Motor neuron (in vitro differentiated cells): ENCODE data around the gene CTU1. TPM values are rescaled to one million over a fixed set of nuclear protein-coding genes. Genes with fewer than 3 reads are reported as not detected.

Source experiments
- ATAC-seq, 8 experiments: fragments of 200-7000 bp; cut with Tn5 transposase; replicated peaks in 6 of 8; 2 replicates each; pipeline ENCODE4 v1.8.0; 2021; ENCODE audit warnings: mild to moderate bottlenecking in 8 of 8, moderate library complexity in 8 of 8
- H3K27ac ChIP-seq, 2 donors: fragments of 250-450 bp; sonication (Bioruptor Pico); 2 replicates each; pipeline ENCODE4 v1.9.0; 2021; ENCODE audit warnings: antibody characterized with exemption in 2 of 2, mild to moderate bottlenecking in 2 of 2, moderate library complexity in 1 of 2
- H3K4me1 ChIP-seq, 2 donors: fragments of 250-450 bp; sonication (Bioruptor Pico); replicated peaks in 1 of 2; 2 replicates each; pipeline ENCODE4 v1.6.1; 2021; ENCODE audit warnings: antibody characterized with exemption in 2 of 2, mild to moderate bottlenecking in 2 of 2, moderate library complexity in 1 of 2
- H3K4me3 ChIP-seq, 5 donors: fragments of 250-450 bp; sonication (Bioruptor Pico); 2 replicates each; pipeline ENCODE4 v1.9.0; 2021; ENCODE audit warnings: antibody characterized with exemption in 5 of 5, mild to moderate bottlenecking in 5 of 5, moderate library complexity in 4 of 5
- WGBS, 10 experiments: fragments of 450-650 bp; shearing (Covaris generic); methylation state at CpG; one replicate each; pipeline ENCODE4 v1.0.0; 2022; 5-methylcytosine and 5-hydroxymethylcytosine counted together
- in situ Hi-C, 9 experiments: fragments of 400-800 bp; cut with MboI; loops; one replicate each; pipeline ENCODE4 v1.15.0; 2021; ENCODE audit warnings: low sequenced_read_pairs in 9 of 9, low pct_unique_long_range_greater_than_20kb in 2 of 9; ENCODE audit not compliant: unreplicated experiment in 9 of 9
- total RNA-seq, 8 experiments: library from RNA; unstranded; fragments of 300-600 nt; gene quantifications; 2 replicates each; pipeline versions ENCODE4 v1.2.3 to v1.2.4, GENCODE V29; 2022

The CTU1 gene
- total RNA-seq, 8 experiments from 2014 or later, result 1.7 to 4.0 (median 2.5) TPM

- no peaks in the 10 kb centered on the region for H3K4me1 ChIP-seq
- H3K27ac ChIP-seq, result no peak overlapping the region
- 0 to 58% (median 32%) methylated on average over 2 to 4 of the region's 4 CpGs; no CpG with 5 or more reads in 1 of the 10 experiments for WGBS, 10 experiments
- ATAC-seq, result peak in 1 of 8 experiments; percentile 28
- no peak overlapping the region for H3K4me3 ChIP-seq
- in situ Hi-C loops, result no loop called here
These were observed 25.0 kb downstream of the CTU1 start for GRCh38 chr19:51083181-51083580.

DNA sequence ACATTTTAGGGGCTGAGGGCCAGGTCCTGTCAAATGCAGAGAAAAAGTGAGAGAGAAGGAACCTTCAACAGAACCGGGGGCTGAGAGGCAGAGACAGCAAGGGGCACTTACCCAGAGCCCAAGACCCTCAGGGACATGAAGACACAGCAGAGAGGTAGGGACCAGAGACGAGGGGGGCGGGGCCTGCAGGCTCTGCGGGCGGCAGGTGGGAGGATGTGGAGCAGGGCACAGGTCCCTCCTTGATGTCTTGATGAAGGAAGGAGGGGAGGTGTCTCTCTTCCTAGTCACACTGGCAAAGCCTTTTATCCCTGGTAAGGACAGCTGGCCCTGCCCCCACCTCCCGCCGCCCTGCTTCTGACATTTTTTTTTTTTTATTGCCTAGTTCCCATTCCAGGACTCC, 25.6 kb downstream of the CTU1 start, which contains the start of gene KLK14:
TSS of gene KLK14 (minus strand) at position 277 of the 400 bp plus-strand sequence. CDS start at position 4, 273 bp downstream.
- no peak within 1 kb of the TSS for H3K4me3 ChIP-seq
- H3K27ac ChIP-seq, result no peak within 1 kb of the TSS
- no peak for ATAC-seq
- WGBS, 10 experiments, result 20% methylated on average over 1 of the region's 7 CpGs; no CpG with 5 or more reads in 9 of the 10 experiments
- in situ Hi-C loops, result no loop called here
- no peaks in the 10 kb centered on the region for H3K4me1 ChIP-seq

- WGBS, 10 experiments, result 64 to 84% (median 77%) methylated on average over 1 to 9 of the region's 14 CpGs; no CpG with 5 or more reads in 3 of the 10 experiments
- Histone ChIP-seq H3K4me1 (no peaks in the 10 kb centered on the region), H3K27ac (no peak overlapping the region), H3K4me3 (no peak overlapping the region)
- in situ Hi-C loops, result no loop called here
- no peak for ATAC-seq
These were observed 26.7 kb downstream of the CTU1 start for GRCh38 chr19:51081476-51081875.

DNA sequence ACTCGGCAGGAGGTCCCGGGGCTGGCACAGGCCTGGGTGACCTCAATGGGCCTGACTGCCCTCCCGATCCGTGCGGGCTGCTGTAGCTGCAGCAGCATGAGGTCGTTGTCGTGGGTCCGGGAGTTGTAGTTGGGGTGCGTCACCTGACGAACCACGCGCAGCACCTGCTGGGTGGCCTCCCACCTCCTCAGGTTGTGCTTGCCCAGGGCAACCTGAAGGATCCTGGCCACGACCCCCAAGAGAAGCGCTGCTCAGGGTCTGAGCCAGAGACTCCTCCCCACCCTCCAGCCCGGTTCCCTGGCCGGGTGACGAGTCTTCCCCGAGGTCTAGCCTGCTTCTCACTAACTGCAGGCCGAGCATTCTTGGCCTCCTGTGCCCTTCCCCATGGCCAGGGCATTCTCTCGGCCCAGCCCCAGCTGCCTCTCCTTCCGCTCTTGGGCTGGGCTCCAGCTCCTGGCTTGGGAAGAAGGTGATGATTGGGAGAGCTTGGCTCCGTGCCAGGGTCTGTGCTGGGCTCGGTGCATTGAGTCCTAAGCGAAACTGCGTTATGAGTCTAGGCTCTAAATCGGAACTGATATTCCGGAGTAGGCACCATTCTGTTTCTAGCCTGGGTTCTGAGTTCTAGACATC, 28.6 kb downstream of the CTU1 start:
- no peak for ATAC-seq
- H3K27ac ChIP-seq, result no peak overlapping the region
- in situ Hi-C loops, result no loop called here
- 50 to 100% (median 73%) methylated on average over 1 to 10 of the region's 27 CpGs; no CpG with 5 or more reads in 1 of the 10 experiments for WGBS, 10 experiments
- no peaks in the 10 kb centered on the region for H3K4me1 ChIP-seq
- H3K4me3 ChIP-seq, result no peak overlapping the region

- 53% methylated on average over 2 of the region's 6 CpGs; no CpG with 5 or more reads in 9 of the 10 experiments for WGBS, 10 experiments
- ATAC-seq, result no peak
- no peak overlapping the region for H3K4me3 ChIP-seq
- no peaks in the 10 kb centered on the region for H3K4me1 ChIP-seq
- H3K27ac ChIP-seq, result no peak overlapping the region
- in situ Hi-C loops, result no loop called here
These were observed 29.5 kb downstream of the CTU1 start for GRCh38 chr19:51078731-51079130.

GRCh38 chr19:51078104-51078503, 30.1 kb downstream of the CTU1 start:
- 10 to 86% (median 64%) methylated on average over 1 to 3 of the region's 6 CpGs; no CpG with 5 or more reads in 5 of the 10 experiments for WGBS, 10 experiments
- Histone ChIP-seq H3K4me3 (no peak overlapping the region), H3K4me1 (no peaks in the 10 kb centered on the region), H3K27ac (no peak overlapping the region)
- no peak for ATAC-seq
- in situ Hi-C loops, result no loop called here

DNA sequence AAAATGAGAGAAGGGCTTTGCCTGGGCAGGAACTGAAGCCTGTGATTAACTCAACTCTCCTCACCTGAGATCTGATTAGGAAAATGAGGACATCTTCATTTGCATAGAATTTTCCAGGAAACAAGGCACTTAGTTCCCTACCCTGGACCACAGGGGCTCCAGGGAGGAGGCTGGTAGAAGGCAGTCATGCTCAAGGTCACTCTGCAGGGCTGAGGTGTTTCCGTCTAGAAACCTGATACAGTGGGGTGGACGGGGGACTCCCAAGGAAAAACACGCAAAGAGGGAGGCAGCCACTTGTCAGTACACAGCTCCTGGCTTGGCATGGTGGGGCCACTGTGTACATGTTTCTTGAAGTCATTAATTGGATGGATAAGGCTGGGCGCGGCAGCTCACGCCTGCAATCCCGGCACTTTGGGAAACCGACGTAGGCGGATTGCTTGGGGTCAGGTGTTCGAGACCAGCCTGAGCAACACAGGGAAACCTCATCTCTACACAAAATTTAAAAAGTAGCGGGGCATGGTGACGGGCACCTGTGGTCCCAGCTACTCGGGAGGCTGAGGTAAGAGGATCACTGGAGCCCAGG, 31.5 kb downstream of the CTU1 start:
- H3K4me1 ChIP-seq, result no peaks in the 10 kb centered on the region
- no peak overlapping the region for H3K27ac ChIP-seq
- in situ Hi-C loops, result no loop called here
- H3K4me3 ChIP-seq, result no peak overlapping the region
- ATAC-seq, result no peak
- WGBS, 10 experiments, result 9 to 94% (median 80%) methylated on average over 1 to 13 of the region's 14 CpGs; no CpG with 5 or more reads in 1 of the 10 experiments

DNA sequence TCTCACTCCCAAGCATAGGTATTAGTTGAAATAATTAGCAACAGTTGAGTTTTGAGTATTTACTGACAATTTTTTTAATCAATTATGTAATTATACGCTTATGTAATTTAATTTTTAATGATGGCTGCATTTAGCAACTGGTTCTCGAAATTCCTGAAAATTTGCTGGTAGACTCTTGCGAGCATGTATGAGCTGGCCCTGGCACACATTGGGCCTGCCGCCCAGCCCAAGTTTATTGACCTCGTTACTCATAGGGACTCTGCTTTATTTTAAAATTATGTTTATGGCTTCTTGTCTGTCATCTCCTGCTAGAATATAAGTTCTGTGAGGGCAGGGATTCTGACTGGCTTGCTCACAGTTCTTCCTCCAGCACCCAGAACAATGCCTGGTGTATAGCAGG, 32.2 kb downstream of the CTU1 start:
- Histone ChIP-seq H3K4me1 (no peaks in the 10 kb centered on the region), H3K4me3 (no peak overlapping the region), H3K27ac (no peak overlapping the region)
- WGBS, 10 experiments, result 0 to 89% (median 70%) methylated on average over 1 to 5 of the region's 5 CpGs
- in situ Hi-C loops, result no loop called here
- no peak for ATAC-seq

- no peak overlapping the region for H3K27ac ChIP-seq
- in situ Hi-C loops, result no loop called here
- ATAC-seq, result peak in 1 of 8 experiments; percentile 36
- no peak overlapping the region for H3K4me3 ChIP-seq
- 0 to 75% (median 51%) methylated on average over 2 to 4 of the region's 4 CpGs for WGBS, 10 experiments
- no peaks in the 10 kb centered on the region for H3K4me1 ChIP-seq
These were observed 37.2 kb downstream of the CTU1 start for GRCh38 chr19:51071095-51071405.

DNA sequence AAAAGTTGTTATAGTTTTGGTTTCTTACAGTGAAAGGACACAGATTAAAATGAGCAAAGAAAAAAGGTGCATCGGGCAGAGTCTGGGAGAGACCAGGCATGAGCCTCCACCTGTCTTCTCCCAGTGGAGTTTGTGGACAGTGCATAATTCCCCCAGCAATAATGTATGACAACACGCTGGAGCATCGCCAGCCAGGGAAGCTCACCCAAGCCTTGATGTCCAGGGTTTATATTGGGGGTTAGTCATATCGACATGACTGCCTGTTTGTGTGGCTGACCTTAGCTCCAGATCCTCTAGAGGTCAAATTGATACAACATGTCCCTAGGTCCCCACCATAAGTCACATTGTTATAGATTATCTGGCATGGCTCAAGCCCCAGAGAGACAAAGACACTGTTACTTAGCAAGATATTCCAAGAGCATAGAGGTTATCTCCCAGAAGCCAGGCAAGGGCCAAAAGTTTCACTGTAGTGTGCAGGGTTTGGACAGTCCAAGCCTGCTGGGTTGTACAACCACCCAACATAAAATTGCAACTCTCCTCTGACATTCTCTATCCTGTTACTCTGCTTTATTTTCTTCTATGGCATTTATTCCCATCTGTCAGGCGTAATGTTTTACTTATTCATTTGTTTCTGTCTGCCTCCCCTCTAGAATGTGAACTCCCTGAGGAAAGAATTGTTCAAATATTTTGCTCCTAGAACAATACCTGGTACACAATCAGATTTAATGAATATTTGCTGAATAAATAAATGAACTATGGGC, 37.7 kb downstream of the CTU1 start:
- peak in 1 of 8 experiments; percentile 61 for ATAC-seq
- Histone ChIP-seq H3K4me1 (no peaks in the 10 kb centered on the region), H3K4me3 (no peak overlapping the region), H3K27ac (no peak overlapping the region)
- 15 to 93% (median 63%) methylated on average over 1 to 4 of the region's 5 CpGs for WGBS, 10 experiments
- in situ Hi-C loops, result no loop called here

DNA sequence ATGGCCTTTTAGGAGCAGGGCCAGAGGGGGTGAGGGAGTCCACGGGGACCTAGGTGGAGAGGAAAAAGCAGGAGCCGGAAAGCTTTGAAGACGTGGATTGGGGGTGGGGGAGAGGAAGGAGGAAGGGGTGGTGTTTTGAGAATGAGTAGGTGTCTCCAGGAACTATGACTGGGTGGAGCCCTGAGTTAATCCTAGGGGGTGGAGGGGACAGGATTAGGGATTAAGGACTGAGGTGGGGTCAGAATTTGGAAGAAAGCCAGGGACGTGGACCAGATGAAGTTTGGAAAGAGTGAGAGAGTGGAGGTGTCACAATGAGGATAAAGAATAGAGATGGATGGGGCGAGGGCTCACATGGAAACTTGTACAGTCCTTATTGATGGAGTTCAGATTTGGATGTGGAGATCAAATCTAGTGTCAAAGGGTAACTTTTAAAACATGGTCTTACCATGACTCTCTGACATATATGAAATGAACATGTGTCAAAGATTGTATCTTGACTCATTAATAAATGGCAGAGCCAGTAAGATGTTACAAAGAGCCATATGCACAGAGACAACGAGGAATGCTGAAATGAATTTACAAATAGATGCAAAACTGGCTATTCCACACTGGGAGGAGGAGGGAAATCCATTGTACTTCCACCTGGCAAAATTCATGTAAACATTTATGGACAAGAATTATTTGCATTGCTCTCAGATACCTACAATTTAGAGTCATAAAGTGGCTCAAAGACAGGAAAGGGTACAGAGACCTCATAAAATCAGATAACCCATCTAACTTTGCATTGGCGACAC, 41.6 kb downstream of the CTU1 start:
- H3K4me3 ChIP-seq, result no peak overlapping the region
- no peak overlapping the region for H3K27ac ChIP-seq
- peaks cover 0 to 4% of the 10 kb centered on the region in 2 donors for H3K4me1 ChIP-seq
- peak in 3 of 8 experiments; percentile 43 to 54 (median 51) for ATAC-seq
- in situ Hi-C loops, result no loop called here
- 0 to 92% (median 47%) methylated on average over 1 to 4 of the region's 7 CpGs; no CpG with 5 or more reads in 1 of the 10 experiments for WGBS, 10 experiments

DNA sequence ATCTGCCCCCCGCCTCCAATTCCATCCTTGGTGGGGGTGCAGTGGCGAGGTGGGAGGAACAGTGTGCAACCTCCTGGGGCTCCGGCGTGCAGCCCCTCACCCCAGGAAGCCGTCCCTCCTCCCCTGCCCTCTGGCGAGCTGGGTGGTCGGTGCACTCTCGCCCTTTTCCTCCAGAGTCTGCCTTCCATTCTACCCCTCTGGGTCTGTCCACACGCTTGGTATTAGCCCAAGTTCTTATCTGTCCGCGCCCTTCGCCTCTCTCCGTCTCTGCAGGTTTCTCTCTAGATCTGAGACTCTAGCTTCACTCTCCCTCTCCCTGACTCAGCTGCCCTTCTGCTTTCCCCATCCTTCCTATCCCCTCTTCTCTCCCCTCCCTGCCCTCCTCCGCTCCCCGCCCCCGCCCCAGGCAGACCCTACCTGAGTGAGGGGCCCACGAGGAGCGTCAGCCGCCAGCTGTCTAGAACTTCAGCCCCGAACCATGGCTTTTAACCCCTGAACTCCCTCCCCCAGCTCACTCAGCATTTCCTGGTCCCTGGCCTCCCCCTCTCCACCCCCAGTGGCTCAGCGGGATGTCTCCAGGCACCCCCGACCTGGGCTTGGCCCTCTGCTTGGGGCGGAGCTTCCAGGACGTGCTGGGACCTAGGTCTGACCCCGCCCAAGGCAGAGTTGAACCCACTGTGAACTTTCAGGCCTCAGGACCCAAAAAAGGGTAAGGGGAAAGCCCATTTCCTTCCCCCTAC, 42.8 kb downstream of the CTU1 start:
- peaks cover 0 to 4% of the 10 kb centered on the region in 2 donors for H3K4me1 ChIP-seq
- no peak overlapping the region for H3K4me3 ChIP-seq
- peak in 3 of 8 experiments; percentile 17 to 51 (median 40) for ATAC-seq
- in situ Hi-C loops, result no loop called here
- no peak overlapping the region for H3K27ac ChIP-seq
- no CpG with 5 or more reads among the region's 25 CpGs for WGBS, 10 experiments
